ENCODE results near the gene THRA. TPM values are rescaled to one million over a fixed set of nuclear protein-coding genes. Genes with fewer than 3 reads are reported as not detected.

Gene THRA
- polyA plus RNA-seq, 1 of the 3 experiments (the other 2 are of a cell fraction) = 23.1 TPM

DNA sequence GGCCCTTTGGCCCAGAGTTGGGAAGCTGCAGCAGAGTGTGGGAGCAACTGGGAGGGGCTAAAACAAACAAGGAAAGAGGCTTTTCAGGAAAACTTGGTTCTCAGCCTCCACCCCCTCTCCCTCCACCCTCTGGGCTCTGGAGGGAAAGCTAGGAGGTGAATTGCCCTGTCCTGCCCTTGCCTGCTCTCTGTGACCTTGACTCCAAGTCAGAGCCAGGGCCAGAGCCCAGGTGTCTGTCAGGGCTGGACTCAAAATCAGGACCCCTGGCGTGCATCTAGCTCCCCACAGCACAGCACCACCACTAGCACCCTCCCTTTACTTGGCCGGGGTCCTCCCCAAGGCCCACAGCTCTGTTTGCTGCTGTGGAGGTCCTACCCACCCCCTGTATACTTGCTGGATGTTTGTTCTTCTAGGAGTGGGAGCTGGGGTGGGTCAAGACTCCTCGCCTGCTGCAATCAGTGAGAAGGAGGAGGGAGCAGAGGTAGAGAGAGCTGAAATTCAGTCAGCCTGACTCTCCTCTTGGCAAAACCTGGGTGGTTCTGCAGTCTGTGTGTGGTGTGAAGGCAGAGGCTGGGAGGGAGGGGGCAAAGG is 40.4 kb downstream of the THRA start:
- no peak overlapping the region for H3K4me2 ChIP-seq
- H3K9me2 ChIP-seq = no peaks in the 10 kb centered on the region
- H3F3A ChIP-seq (replicated peaks; ENCODE audit: insufficient read depth) = peaks cover 7% of the 10 kb centered on the region
- TF ChIP-seq RCOR1 (IDR thresholded peaks at IDR 0.05; ENCODE audit: low read length) (no peak), ELF1 (IDR thresholded peaks at IDR 0.05) (no peak)
- no peaks in the 10 kb centered on the region for H3K36me3 ChIP-seq (replicated peaks in 1 of 2; ENCODE audit: control insufficient read depth in 1 of 2, insufficient read depth in 2 of 2, low read length in 1 of 2)
- H4K20me1 ChIP-seq (ENCODE audit: insufficient read depth) = no peaks in the 10 kb centered on the region
- 83% methylated on average over 3 of the region's 3 CpGs for WGBS (ENCODE audit: low lambda C conversion rate)
- no peak for DNase-seq
- no peak overlapping the region for H3K27ac ChIP-seq (ENCODE audit: low read depth in 2 of 2, low read length in 1 of 2)
- CTCF ChIA-PET = interaction anchor here (0.6 to 12.5 kb wide), 7 partner anchors 8 to 158 kb away, joined by 3 to 98 read pairs (median 5); no protein-coding TSS in a partner anchor
- POLR2A ChIA-PET = interaction anchor here (0.9 kb wide), 1 partner anchor 35 kb away, joined by 3 read pairs; no protein-coding TSS in a partner anchor
- H3K27me3 ChIP-seq (ENCODE audit: insufficient read depth) = no peaks in the 10 kb centered on the region
- H3K4me3 ChIP-seq (ENCODE audit: low read depth in 2 of 2, low read length in 1 of 2) = no peak overlapping the region
- H3K79me2 ChIP-seq (ENCODE audit: insufficient read depth) = peaks cover 17% of the 10 kb centered on the region
- H3K4me1 ChIP-seq (ENCODE audit: control insufficient read depth in 1 of 2, insufficient read depth in 2 of 2, low read depth in 1 of 2, low read length in 1 of 2) = peaks cover 11 to 24% of the 10 kb centered on the region in 2 experiments; a peak in 1 of 4 replicates
- no peak overlapping the region for H3K9ac ChIP-seq
- no peaks in the 10 kb centered on the region for H3K9me3 ChIP-seq
- no peak overlapping the region for H2AFZ ChIP-seq (ENCODE audit: low read depth)

DNA sequence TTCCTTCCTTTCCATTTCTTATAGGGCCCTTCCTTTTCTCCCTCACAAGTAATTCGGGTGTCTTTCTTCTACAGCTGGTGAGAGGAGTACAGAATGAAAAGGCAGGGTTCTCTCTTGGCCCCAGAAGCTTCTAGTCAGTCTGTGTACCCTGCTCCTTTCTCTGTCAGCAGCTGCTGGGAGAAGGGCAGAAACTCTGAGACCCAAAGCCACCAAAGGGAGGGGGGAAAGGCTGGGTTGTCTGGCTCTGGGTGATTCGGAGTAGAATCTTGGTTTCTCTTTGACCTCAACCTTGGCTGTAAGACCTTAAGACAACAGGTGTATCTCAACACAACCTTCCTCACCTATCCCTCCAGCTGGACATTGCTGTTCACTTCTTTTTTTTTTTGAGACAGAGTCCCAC is 40.9 kb downstream of the THRA start:
- 85% methylated on average over 2 of the region's 2 CpGs for WGBS (ENCODE audit: low lambda C conversion rate)
- no peak for TF ChIP-seq RFX5 (IDR thresholded peaks at IDR 0.05; ENCODE audit: low read length)
- TF ChIP-seq EP300 (IDR thresholded peaks at IDR 0.05; ENCODE audit: borderline replicate concordance in 1 of 2, low read depth in 1 of 2, low read length in 1 of 2) = no peak
- TF ChIP-seq MXI1 (IDR thresholded peaks at IDR 0.05; ENCODE audit: low read depth, low read length) = no peak
- TF ChIP-seq, protein P1, sequence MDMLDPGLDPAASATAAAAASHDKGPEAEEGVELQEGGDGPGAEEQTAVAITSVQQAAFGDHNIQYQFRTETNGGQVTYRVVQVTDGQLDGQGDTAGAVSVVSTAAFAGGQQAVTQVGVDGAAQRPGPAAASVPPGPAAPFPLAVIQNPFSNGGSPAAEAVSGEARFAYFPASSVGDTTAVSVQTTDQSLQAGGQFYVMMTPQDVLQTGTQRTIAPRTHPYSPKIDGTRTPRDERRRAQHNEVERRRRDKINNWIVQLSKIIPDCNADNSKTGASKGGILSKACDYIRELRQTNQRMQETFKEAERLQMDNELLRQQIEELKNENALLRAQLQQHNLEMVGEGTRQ (IDR thresholded peaks at IDR 0.05; ENCODE audit: borderline replicate concordance, low read depth, low read length) = no peak
- TF ChIP-seq EZH2phosphoT487 (IDR thresholded peaks at IDR 0.05; ENCODE audit: borderline replicate concordance, low read depth) = no peak
- TF ChIP-seq, protein P2, sequence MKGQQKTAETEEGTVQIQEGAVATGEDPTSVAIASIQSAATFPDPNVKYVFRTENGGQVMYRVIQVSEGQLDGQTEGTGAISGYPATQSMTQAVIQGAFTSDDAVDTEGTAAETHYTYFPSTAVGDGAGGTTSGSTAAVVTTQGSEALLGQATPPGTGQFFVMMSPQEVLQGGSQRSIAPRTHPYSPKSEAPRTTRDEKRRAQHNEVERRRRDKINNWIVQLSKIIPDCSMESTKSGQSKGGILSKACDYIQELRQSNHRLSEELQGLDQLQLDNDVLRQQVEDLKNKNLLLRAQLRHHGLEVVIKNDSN (IDR thresholded peaks at IDR 0.05; ENCODE audit: borderline replicate concordance, low read depth) = no peak
- TF ChIP-seq NFIC (IDR thresholded peaks at IDR 0.05; ENCODE audit: borderline replicate concordance) = no peak
- no peak for TF ChIP-seq CHD2 (IDR thresholded peaks at IDR 0.05; ENCODE audit: low read length, partially characterized antibody)
- TF ChIP-seq ELF1 (IDR thresholded peaks at IDR 0.05) = no peak
- no peak for TF ChIP-seq FOSL2 (IDR thresholded peaks at IDR 0.05; ENCODE audit: borderline replicate concordance, low read depth)
- TF ChIP-seq, protein P3, sequence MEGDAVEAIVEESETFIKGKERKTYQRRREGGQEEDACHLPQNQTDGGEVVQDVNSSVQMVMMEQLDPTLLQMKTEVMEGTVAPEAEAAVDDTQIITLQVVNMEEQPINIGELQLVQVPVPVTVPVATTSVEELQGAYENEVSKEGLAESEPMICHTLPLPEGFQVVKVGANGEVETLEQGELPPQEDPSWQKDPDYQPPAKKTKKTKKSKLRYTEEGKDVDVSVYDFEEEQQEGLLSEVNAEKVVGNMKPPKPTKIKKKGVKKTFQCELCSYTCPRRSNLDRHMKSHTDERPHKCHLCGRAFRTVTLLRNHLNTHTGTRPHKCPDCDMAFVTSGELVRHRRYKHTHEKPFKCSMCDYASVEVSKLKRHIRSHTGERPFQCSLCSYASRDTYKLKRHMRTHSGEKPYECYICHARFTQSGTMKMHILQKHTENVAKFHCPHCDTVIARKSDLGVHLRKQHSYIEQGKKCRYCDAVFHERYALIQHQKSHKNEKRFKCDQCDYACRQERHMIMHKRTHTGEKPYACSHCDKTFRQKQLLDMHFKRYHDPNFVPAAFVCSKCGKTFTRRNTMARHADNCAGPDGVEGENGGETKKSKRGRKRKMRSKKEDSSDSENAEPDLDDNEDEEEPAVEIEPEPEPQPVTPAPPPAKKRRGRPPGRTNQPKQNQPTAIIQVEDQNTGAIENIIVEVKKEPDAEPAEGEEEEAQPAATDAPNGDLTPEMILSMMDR (IDR thresholded peaks at IDR 0.05) = no peak
- no peak for TF ChIP-seq GABPA (IDR thresholded peaks at IDR 0.05; ENCODE audit: low read depth)
- no peak for TF ChIP-seq YY1 (IDR thresholded peaks at IDR 0.05; ENCODE audit: low read depth)
- TF ChIP-seq, protein P4, sequence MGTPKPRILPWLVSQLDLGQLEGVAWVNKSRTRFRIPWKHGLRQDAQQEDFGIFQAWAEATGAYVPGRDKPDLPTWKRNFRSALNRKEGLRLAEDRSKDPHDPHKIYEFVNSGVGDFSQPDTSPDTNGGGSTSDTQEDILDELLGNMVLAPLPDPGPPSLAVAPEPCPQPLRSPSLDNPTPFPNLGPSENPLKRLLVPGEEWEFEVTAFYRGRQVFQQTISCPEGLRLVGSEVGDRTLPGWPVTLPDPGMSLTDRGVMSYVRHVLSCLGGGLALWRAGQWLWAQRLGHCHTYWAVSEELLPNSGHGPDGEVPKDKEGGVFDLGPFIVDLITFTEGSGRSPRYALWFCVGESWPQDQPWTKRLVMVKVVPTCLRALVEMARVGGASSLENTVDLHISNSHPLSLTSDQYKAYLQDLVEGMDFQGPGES (IDR thresholded peaks at IDR 0.05; ENCODE audit: low read depth, low read length) = no peak
- no peak for TF ChIP-seq NRF1 (IDR thresholded peaks at IDR 0.05; ENCODE audit: low read depth, low read length)
- TF ChIP-seq MEF2A (IDR thresholded peaks at IDR 0.05; ENCODE audit: borderline replicate concordance, low read depth) = no peak
- TF ChIP-seq FOXM1 (IDR thresholded peaks at IDR 0.05; ENCODE audit: low read depth) = no peak
- TF ChIP-seq RAD21 (IDR thresholded peaks at IDR 0.05; ENCODE audit: low read length) = no peak
- Histone ChIP-seq H3K9me3 (no peaks in the 10 kb centered on the region), H3K4me3 (ENCODE audit: low read depth in 2 of 2, low read length in 1 of 2) (no peak overlapping the region), H3K9ac (no peak overlapping the region), H3K4me2 (no peak overlapping the region), H3K9me2 (no peaks in the 10 kb centered on the region), H3F3A (replicated peaks; ENCODE audit: insufficient read depth) (peaks cover 3% of the 10 kb centered on the region), H3K27ac (ENCODE audit: low read depth in 2 of 2, low read length in 1 of 2) (no peak overlapping the region), H3K79me2 (ENCODE audit: insufficient read depth) (peaks cover 12% of the 10 kb centered on the region), H3K27me3 (ENCODE audit: insufficient read depth) (no peaks in the 10 kb centered on the region), H4K20me1 (ENCODE audit: insufficient read depth) (no peaks in the 10 kb centered on the region), H3K36me3 (replicated peaks in 1 of 2; ENCODE audit: control insufficient read depth in 1 of 2, insufficient read depth in 2 of 2, low read length in 1 of 2) (no peaks in the 10 kb centered on the region), H2AFZ (ENCODE audit: low read depth) (no peak overlapping the region), H3K4me1 (ENCODE audit: control insufficient read depth in 1 of 2, insufficient read depth in 2 of 2, low read depth in 1 of 2, low read length in 1 of 2) (peaks cover 6 to 19% of the 10 kb centered on the region in 2 experiments; a peak in 1 of 4 replicates)
- POLR2A ChIA-PET = no interaction called here
- CTCF ChIA-PET = interaction anchor here (0.7 to 12.5 kb wide), 6 partner anchors 8 to 90 kb away, joined by 3 to 98 read pairs (median 7); no protein-coding TSS in a partner anchor
- DNase-seq = no peak

Data from SK-N-SH (cell line).